GM19025 (cell line): ENCODE results near the gene INPP4B.

Experiments used
- ATAC-seq: cut with Tn5 transposase; IDR thresholded peaks from one replicate; pipeline ENCODE4 v1.9.1; 2021; ENCODE audit warnings: mild to moderate bottlenecking, low read depth, moderate library complexity; ENCODE audit not compliant: unreplicated experiment

The INPP4B gene

DNA sequence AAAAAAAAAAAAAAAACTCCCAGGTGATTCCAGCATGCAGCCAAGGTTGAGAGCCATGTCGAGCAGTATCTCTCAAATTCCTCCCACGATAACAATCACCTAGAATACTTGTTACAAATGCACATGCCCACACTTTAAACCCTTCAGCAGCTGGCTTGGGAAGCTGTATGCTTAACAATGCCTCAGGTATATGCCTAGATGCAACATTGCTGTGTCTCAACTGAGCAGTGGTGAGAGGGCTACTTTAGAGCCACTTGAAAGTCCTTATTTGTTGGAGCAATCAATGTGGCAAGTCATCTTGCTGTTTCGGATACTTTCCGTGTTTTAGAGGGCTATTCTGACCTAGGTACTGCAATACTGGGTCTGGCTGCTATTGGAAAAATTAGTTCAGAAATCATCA, 487.4 kb downstream of the INPP4B start:
- ATAC-seq: no peak

DNA sequence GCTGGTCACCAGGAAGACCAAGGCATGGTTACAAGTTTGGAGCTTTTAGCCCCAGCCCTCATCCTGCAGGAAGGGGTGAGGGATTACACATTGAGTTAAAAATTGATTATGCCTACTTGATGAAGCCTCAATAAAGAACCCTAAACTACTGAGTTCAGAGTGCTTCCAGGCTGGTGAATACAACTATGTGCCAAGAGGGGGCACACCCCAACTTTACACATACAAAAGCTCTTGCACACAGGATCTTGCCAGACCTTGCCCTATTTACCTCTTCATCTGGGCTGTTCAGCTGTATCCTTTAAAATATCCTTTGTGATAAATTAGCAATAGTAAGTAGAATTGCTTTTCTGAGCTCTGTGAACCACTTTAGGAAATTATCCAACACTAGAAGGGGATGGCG, 489.3 kb downstream of the INPP4B start:
- ATAC-seq: no peak

DNA sequence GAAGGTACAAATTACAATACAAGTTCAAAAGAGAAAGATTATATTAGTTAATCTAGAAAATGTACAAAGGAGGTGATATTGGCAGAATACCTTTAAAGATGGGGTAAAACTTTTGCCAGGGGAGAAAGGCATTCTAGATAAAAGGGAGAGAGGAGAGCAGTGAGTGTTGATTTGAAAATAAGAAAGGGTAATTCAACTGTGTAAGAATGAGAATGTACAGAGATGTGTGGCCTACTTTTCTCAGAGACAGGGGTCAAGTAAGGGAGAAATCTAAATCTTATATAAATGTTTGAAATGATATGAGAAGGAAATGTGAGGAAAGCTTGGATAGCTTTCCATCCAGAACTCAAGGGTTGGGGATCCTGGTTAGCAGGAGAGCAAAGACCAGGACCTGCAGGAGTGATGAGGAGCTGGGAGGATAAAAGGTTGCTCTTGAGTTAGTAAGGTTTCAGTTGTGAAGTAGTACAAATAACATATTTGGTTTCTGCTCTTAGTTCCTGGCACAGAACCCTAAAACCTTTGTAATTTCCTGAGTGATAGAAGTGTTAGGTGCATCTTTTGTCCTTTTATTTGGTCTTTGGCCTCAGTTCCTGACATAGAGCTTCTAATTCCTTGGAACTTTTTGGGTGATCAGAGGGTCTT, 489.9 kb downstream of the INPP4B start:
- ATAC-seq: no peak

DNA sequence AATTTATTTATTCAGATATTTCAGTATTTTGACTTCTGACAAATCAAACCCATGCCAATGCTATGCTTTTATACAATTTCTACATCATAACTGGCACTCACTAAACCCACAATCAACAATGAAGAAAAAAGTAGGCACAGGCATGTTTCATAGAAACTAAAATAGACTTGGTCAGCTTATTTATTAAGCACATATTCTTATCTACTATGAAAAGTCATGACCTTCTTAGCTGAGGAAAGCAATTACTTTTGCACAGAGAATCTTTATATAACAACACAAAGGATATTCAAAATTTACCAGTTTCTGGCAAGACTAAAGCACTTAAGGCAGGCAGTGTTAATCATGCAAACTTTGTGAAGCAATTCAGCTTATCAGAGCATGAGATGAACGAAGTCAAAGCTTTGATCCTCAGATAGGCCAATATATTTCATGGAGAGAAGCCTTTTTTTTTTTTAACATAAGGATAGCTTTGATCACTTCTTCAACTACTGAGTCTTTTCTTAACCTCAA, 490.6 kb downstream of the INPP4B start:
- ATAC-seq: no peak

DNA sequence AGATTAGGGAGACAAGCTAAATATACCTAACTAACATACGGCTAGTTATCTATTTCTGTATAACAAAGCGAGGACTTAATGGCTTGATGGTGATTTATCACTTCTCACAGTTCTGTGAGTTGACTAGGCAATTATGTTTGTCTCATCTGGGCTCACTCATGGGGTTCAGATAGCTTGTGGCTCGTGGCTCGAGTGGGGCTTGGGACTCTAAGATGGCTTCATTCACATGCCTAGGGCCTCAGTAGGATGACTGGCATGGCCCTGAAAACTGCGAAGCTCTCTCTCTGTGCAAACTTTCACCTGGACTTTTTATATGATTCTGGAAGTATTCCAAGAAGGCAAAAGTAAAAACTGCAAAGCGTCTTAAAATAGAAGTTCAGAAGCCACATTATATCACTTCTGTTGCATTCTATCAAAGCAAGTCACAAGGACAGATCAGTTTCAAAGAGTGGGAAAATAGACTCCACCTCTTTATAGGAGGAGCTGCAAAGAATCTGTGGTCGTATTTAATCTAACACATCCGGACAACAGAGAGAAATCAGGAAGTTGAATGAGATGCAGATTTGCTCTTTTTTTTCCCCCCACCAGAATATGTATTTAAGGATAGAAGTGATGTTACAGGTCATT, 491.2 kb downstream of the INPP4B start:
- ATAC-seq: no peak

DNA sequence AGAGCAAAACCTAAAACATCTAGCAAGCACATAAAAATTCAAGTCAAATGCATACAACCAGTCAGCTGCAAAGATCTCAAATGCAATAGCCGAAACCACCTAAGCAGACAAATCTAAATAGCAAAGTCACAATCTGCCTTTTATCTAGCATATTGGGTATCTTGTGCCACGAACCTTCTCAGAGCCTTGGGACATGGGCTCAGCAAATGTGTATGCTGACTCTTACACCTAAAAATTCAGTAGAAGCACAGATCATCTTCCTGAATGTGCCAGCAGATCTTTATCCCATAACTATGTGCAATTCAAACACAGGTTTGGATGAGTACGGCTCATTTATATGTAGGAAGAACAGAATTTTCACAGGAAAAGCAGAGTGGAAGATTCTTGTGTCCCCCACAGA, 492.1 kb downstream of the INPP4B start:
- ATAC-seq: no peak

DNA sequence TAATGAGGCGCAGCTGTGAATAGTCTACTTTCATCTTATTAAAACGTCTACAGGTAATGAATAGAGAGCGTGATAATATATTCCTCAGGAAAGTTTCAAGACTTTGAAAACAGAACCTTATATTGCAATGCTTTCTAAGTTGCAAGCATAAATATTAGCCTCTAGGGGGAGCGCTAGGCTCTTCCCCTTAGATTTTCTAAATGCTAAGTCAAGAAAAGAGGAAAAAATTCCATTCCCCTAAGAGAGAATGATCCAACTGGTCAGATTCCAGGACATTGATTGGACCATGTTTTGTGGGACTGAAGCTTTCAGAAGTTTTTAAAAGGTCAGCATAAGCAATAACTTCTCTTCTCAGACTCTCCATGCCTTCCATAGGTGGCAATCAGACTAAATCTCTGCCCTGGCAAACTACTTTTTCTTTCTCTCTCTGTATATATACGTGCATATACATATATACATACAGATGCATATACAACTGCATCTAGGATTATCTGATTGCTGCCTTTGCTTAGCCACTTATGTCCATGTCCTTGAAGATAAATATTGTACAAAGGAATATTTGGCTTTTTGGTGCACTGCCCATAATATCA, 492.9 kb downstream of the INPP4B start:
- ATAC-seq: no peak

DNA sequence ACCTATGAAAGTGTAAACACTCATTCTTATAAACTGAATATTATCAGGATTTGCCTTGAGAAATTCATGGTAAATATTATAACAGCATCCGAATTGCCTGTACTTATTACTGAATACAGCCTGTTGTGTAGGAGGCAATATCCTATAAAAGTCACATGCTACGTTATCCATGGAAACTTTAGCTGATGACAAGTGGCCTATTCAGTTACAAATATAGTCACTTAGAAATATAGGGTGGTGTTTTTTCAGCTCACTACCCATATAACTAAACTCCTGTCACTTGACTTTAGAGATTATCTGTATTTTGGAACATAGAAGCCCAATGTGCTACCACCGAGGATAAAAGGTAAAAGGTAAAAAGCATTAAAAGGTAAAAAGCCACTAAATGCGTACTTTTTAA, 493.4 kb downstream of the INPP4B start:
- no peak for ATAC-seq

DNA sequence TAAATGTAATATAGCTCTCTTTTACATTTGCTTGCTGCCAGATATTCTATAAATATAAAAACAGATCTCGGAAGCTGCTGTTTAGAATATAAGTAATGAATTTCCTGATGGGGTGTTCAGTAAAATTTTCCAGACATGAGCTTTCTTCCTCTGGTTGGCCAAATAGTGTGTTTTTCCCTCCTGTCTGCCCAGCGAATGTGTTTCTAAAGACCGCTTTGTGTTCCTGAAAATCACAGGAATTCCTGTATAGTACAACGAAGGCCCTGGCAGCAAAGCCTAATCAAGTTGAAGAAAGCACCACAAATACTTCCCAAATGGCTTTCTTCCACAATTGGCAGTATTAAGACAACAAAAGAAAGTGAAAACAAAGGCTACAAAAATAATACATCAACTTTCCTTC, 494.1 kb downstream of the INPP4B start:
- no peak for ATAC-seq

DNA sequence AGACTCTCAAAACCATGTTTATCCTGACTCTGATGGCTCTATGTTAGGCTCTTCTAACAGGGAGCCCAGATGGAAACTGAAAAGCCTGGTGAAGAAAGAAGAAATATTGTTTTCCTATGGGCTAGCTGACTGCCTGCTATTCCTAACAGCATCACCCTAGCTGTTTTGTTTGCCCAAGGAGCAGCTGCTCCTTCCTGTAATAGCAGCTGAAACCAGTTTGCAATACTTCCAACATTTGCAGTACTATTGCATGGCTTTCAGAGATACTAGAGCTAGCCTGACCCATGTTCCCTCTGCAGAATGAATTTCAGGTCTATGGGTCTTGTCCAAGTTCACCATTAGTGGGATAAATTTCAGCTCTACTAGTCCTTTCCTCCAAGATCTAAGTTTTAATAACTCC, 495.2 kb downstream of the INPP4B start:
- no peak for ATAC-seq

DNA sequence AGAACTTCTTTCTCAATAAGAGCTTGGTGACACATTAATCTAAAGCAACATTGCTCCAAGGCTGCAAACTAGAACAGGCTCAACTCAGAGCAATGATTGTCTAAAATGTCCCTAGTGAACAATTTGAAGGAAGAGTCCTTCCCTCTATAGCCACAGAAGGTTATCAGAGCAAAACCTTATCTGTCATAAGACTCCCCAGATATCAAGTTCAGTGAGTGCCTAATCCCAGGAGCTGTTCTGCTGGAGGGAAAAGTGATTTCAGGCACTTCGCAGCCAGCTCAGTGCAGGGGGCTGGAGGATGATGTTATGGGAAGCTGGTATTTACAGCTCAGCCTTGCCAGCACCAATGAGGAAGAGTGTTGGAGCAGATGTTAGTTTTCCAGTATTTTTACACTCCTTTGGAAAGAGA, 497.5 kb downstream of the INPP4B start:
- no peak for ATAC-seq

DNA sequence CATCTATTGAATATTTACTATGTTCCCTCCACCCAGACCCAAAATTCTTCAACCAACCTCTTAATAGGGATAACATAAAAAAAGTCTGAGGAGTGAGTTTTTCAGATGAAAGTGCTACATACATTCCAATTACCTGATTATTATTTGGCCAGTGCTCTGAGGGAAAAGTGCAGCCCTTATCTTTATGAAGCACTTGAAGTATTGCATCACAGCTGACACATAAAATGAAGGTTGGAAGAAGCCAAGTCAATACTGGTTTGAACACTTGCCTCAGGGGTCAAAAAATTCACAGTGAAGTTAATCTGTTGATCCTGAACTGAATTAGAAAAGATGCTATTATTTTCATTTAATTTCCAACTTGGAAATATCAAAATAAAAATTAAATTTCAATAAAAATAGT, 498.9 kb downstream of the INPP4B start:
- ATAC-seq: no peak

DNA sequence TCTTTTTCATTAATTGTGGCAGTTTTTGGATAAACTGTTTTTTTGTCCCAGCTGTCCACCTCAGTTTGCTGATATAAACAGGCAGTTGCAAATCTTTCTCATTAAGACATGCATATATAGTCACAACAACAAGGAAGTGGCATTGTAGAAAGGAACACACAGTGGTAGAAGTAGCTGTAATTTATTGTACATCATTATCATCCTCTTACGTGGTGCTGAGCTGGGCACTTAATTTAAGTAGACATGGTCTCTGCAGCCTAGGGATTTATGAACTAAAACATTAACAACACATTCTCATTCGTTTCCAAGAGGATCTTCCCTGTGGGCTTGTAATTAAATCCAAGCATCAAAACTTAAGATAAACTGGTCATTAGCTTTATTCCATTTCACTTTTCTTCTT, 500.2 kb downstream of the INPP4B start:
- no peak for ATAC-seq

DNA sequence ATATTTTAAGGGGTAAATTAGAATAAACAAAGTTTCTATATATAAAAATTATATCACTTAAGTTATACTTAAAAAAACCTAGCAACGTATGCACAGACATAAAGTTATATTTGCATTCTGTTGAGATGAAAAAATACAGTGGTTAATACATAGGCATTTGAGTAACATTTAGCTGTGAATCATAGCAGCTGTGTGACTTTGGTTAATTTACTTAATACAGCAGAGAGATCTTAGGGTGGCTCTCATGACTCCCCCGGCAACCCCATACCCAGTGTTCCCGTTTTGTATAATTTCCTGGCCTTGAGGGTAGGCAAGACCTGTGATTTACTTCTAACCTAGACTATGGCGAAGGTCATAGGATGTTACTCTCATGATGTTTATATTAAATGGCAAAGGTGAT, 504.8 kb downstream of the INPP4B start:
- no peak for ATAC-seq

DNA sequence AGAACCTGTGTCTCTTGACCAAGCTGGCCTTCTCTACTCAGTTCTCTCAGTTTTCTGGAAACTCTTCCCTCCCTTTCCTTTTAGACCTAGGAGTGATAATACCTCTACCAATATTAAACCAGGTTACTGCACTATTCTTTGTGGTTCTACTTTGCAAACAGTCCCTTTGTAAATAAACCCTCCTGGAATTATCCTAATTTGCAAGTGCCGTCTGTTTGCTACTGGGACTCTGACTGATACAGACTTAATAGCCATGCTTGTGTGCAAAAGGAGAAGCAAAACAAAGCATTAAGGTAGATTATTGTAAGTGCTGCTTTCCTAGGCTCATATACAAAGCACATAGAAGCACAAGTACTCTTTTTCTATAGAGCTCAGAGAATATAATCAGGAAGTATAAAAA, 507.0 kb downstream of the INPP4B start:
- ATAC-seq: no peak

DNA sequence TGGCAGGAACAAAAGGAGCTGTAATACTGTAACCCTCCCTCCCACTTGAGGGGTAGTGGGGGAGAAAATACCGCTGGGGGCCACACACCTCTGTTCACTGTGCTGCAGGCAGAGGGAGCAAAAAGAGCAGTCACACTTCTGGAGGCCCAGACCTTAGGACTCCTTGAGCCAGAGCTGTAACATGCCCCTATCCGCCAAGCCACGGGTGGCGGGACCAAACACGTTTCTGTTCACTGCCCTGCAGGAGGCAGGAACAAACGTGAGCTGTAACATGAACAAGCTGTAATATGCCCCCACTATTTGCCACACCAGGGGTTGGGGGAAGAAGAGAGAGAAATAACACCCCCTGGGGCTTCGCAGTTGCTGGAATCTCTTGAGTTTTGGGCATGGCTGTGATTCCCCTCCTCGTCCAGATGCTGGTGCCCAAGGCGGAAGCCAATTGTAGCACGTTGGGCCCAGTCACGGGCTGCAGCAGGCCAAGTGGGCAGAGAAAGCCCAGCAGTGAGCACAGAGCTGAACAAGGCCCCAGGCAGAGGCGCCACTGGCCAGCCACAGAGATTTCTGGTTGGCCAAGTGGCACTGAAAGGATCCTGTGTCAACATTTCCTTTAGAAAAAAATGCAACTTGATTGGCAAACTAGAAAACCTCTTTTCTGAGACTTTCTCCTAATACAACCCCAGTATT, 509.7 kb downstream of the INPP4B start:
- ATAC-seq: no peak

DNA sequence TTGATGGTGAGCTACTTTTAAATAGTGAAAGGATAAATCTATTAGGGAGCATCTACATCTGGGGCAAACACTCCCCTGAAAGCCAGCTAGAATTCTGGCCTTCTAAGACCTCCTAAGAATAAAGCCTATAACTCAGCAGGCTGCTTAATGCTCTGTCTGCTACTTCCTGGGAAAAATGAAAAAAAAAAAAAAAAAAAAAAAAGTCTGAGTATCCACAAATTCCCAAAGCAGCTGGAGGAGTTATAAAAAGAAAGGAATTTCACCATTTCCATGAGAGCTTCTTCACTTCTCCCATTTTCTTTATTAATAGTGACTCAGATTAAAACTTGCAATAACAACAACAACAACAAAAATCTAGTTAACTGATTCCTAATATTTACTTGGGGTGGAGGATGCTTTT, 511.2 kb downstream of the INPP4B start:
- ATAC-seq: no peak

DNA sequence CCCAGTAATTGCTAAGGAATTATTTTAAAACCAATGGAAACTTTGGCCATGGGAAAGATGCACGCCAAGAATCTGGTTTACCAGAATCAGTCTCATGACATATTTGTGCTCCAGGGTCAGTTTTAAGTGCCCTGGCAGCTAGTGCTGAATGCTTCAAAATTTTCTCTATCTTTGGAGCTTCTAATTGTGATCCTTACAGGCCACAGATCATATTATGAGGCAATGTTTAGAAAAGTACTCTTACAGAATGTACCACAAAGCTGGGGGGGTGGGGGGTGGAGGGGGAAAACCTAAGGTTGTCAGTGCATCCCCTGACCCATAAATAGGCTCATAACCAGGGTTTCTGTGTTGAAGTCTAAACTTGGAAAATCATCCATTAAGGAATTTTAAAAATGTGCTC, 514.5 kb downstream of the INPP4B start:
- no peak for ATAC-seq

DNA sequence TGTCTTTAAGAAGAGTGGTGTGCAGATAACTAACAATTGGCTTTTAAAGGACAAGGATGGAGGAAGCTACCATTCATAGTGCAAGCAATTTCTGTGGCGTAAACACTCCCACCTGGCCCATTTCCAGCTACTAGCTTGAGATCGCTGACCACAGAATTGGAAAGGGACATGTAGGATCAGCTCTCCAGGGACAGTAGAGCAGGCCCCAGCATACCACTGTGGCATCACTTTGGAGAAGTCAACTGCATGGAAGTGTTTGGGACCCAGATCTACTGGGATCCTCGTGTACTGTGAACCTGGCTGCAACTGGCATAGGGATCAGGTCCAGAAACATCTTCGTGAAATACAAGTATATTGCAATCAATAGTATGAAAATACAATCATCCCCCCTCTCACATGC, 515.0 kb downstream of the INPP4B start:
- ATAC-seq: no peak

DNA sequence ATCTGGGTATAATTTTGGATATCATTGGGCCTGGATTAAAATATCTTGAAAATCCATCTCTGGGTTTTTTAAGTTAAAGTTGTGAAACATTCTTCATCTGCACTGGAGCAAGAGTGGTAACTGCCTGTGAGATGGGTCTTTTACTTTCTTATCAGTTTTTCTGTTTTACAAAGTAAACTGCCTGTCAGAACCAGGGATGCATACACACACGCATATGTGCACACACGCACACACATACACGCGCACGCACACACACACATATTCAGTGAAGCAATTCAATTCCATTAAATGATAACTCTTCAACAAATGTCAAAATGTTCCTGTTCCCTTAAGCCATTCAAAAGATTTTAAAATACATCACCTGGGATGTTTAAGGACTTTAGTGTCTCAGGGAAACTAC, 515.8 kb downstream of the INPP4B start:
- ATAC-seq: no peak

DNA sequence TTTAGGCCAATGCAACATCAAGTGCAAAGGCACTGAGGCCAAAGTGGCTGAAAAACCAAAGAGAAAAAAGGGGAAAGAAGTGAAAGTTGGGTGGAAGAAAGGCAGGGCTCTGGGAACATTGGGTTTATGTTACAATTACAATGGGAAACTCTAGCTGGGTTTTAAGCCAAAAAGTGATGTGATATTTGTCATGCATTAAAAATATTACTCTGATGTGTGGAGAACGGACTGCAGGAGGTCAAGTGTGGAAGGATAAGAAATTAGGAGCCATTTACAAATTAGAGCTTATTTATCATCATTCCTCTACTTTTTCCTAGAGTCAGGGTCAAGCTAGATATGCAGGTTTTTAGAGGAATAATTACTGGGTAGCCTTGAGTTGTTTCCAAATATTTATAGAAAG, 516.8 kb downstream of the INPP4B start:
- no peak for ATAC-seq

DNA sequence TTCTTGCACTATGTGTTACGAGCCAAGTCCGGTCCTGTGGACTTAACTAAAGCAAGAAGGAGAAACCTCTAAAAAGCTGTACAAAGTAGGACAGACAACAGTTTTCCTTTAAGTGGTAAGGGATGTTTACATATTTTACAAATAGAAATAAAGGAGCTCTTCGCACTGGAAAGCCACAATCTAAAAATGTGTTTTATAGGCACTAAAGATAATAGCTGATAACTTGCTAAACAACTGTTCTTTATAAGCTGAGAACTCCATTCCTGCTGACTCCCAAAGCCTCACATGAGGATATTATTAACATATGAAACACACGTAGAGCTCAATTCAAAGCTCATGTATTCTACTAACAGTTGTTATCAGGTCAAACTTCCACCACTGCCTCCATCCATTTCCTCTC, 519.9 kb downstream of the INPP4B start:
- no peak for ATAC-seq
